H1 (cell line): Measurements from ENCODE around the gene DUSP12. TPM values are rescaled to one million over a fixed set of nuclear protein-coding genes. Genes with fewer than 3 reads are reported as not detected.

ENCODE experiments used
- EP300 ChIP-seq, 2 experiments: IDR thresholded peaks; 1 replicate in 1 of 2; 2 replicates in 1 of 2; pipeline ENCODE4 v1.6.1; 2011 to 2012; ENCODE audit warnings: low read depth in 2 of 2, low read length in 2 of 2, mild to moderate bottlenecking in 2 of 2, borderline replicate concordance in 1 of 2, inconsistent platforms in 1 of 2, moderate library complexity in 1 of 2
- TAF7 ChIP-seq: optimal IDR thresholded peaks from 2 replicates; pipeline ENCODE3; 2011; ENCODE audit warnings: low read depth, mild to moderate bottlenecking, inconsistent platforms, low read length, moderate library complexity, borderline replicate concordance
- polyA plus RNA-seq, 7 experiments: library from polyadenylated mRNA; depleted of rRNA in 3 of 7; stranded (reverse) in 5 of 7; unstranded in 2 of 7; fragments of >200 nt in 5 of 7; fragments of 200-250 nt in 2 of 7; gene quantifications; 1 replicate in 5 of 7; 2 replicates in 1 of 7; 4 replicates in 1 of 7; pipeline versions ENCODE4 v1.2.1 to v1.2.3, GENCODE V29; 2011 to 2013; ENCODE audit warnings: missing spikeins in 2 of 7, mixed read lengths in 2 of 7
- total RNA-seq: library from RNA; stranded (reverse); fragmentation: NEBNext Ultra II Directional; extraction: Animal tissue kit (Norgen Biotek cat#: 25700); gene quantifications from 2 replicates; pipeline ENCODE4 v1.2.1, GENCODE V29; 2021
- TF ChIP-seq, protein P1 (sequence below), 3 experiments: IDR thresholded peaks; 1 replicate in 2 of 3; 2 replicates in 1 of 3; pipeline versions ENCODE4 v1.5.1 to v1.6.1; 2011; ENCODE audit warnings: low read length in 3 of 3, mild to moderate bottlenecking in 3 of 3, inconsistent platforms in 2 of 3, low read depth in 1 of 3, moderate library complexity in 1 of 3; ENCODE audit not compliant: insufficient read depth in 1 of 3; ENCODE audit errors: control extremely low read depth in 1 of 3

DUSP12 gene
- total and polyA plus RNA-seq, 2 of the 8 experiments (the other 6 are each of a cell fraction or from before 2014, with no cell fraction given), result 27.6 to 33.9 TPM

DNA sequence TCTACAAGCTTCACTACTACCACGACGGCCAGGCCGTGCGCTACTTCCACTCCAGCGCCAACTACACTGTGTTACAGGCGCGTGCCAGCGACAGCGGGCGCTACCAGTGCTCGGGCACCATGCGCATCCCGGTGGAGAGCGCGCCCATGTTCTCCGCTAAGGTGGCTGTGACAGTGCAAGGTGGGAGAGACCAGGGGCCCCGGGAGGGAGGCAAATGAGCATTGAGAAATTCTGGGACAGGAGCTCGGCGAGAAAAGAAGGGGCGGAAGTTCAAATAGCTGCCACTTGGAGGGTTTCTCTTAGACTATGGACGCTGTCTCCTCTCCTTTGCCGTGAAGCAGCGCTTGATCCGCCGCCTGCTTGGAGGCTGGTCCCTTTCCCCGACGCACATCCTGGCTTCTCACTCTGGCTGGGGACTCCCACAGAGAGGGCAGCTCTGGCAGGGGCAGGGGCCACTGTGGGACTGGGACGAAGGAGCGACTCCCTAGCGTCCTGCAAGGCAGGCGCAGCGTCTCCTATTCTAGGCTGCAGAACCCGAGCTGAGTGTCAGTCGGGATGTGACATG is 23.6 kb upstream of the DUSP12 start (continued):
- TF ChIP-seq, protein P1, sequence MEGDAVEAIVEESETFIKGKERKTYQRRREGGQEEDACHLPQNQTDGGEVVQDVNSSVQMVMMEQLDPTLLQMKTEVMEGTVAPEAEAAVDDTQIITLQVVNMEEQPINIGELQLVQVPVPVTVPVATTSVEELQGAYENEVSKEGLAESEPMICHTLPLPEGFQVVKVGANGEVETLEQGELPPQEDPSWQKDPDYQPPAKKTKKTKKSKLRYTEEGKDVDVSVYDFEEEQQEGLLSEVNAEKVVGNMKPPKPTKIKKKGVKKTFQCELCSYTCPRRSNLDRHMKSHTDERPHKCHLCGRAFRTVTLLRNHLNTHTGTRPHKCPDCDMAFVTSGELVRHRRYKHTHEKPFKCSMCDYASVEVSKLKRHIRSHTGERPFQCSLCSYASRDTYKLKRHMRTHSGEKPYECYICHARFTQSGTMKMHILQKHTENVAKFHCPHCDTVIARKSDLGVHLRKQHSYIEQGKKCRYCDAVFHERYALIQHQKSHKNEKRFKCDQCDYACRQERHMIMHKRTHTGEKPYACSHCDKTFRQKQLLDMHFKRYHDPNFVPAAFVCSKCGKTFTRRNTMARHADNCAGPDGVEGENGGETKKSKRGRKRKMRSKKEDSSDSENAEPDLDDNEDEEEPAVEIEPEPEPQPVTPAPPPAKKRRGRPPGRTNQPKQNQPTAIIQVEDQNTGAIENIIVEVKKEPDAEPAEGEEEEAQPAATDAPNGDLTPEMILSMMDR (IDR thresholded peaks at IDR 0.05; ENCODE audit: control extremely low read depth in 1 of 3, insufficient read depth in 1 of 3, low read depth in 1 of 3, low read length in 3 of 3), result peak in 2 of 3 experiments; percentile 5 to 21; a peak in 2 of 4 replicates
- no peak for TF ChIP-seq EP300 (IDR thresholded peaks at IDR 0.05; ENCODE audit: borderline replicate concordance in 1 of 2, low read depth in 2 of 2, low read length in 2 of 2)
- no peak for TF ChIP-seq TAF7
